ENCODE data around the gene FBXL4.
"Not testable (repeated sequence)": the region's sequence is repeated elsewhere in the genome, so short reads cannot be mapped to it uniquely, and the experiment has no call there.

Gene FBXL4

GRCh38 chr6:98910946-98911345 is 36.8 kb downstream of the FBXL4 start:
- H3K4me2 ChIP-seq (ENCODE audit: low read length, poor library complexity, severe bottlenecking); H2BK12ac ChIP-seq (ENCODE audit: low read length in 2 of 2); H3K23ac ChIP-seq (ENCODE audit: low read length in 2 of 2); H2AFZ ChIP-seq (ENCODE audit: low read depth, low read length); H3K27me3 ChIP-seq (ENCODE audit: control insufficient read depth in 1 of 2, insufficient read depth in 1 of 2, low read length in 2 of 2); H3K9me3 ChIP-seq (ENCODE audit: control insufficient read depth, low read length); DNase-seq; H2BK5ac ChIP-seq (ENCODE audit: low read depth, low read length, poor library complexity, severe bottlenecking); H4K91ac ChIP-seq (ENCODE audit: low read length); H3K27ac ChIP-seq (ENCODE audit: low read length, poor library complexity, severe bottlenecking); H2AK5ac ChIP-seq (ENCODE audit: low read length, severe bottlenecking); H3K36me3 ChIP-seq (ENCODE audit: control insufficient read depth in 1 of 2, insufficient read depth in 2 of 2, low read depth in 1 of 2, low read length in 2 of 2); H3K79me1 ChIP-seq (replicated peaks; ENCODE audit: low read length, poor library complexity, severe bottlenecking); H3K18ac ChIP-seq (ENCODE audit: low read depth in 1 of 2, low read length in 2 of 2); H3K9ac ChIP-seq (ENCODE audit: low read length); H4K8ac ChIP-seq (ENCODE audit: low read length); H3K4me1 ChIP-seq (ENCODE audit: control insufficient read depth, insufficient read depth, low read depth, low read length); H3K4ac ChIP-seq (ENCODE audit: low read depth in 1 of 2, low read length in 2 of 2); H2BK15ac ChIP-seq (ENCODE audit: low read depth, poor library complexity, severe bottlenecking); H2BK120ac ChIP-seq (ENCODE audit: low read depth, low read length); H3K4me3 ChIP-seq (ENCODE audit: insufficient read depth in 1 of 2, low read depth in 1 of 2, low read length in 2 of 2); H3K14ac ChIP-seq (ENCODE audit: low read length in 2 of 2): not testable (repeated sequence)
- WGBS = 92% methylated on average over 13 of the region's 13 CpGs

- Histone ChIP-seq H3K4ac (ENCODE audit: low read depth in 1 of 2, low read length in 2 of 2) (no peak overlapping the region), H3K14ac (ENCODE audit: low read length in 2 of 2) (no peak overlapping the region), H2AFZ (ENCODE audit: low read depth, low read length) (no peak overlapping the region), H3K27ac (ENCODE audit: low read length, poor library complexity, severe bottlenecking) (no peak overlapping the region), H2AK5ac (ENCODE audit: low read length, severe bottlenecking) (no peak overlapping the region), H4K8ac (ENCODE audit: low read length) (no peak overlapping the region), H4K91ac (ENCODE audit: low read length) (no peak overlapping the region), H3K79me1 (replicated peaks; ENCODE audit: low read length, poor library complexity, severe bottlenecking) (peaks cover 7% of the 10 kb centered on the region), H2BK120ac (ENCODE audit: low read depth, low read length) (no peak overlapping the region), H3K18ac (ENCODE audit: low read depth in 1 of 2, low read length in 2 of 2) (no peak overlapping the region), H3K9me3 (ENCODE audit: control insufficient read depth, low read length) (no peaks in the 10 kb centered on the region), H3K4me2 (ENCODE audit: low read length, poor library complexity, severe bottlenecking) (no peak overlapping the region), H2BK12ac (ENCODE audit: low read length in 2 of 2) (no peak overlapping the region), H3K4me1 (ENCODE audit: control insufficient read depth, insufficient read depth, low read depth, low read length) (no peaks in the 10 kb centered on the region), H3K27me3 (ENCODE audit: control insufficient read depth in 1 of 2, insufficient read depth in 1 of 2, low read length in 2 of 2) (no peaks in the 10 kb centered on the region), H2BK5ac (ENCODE audit: low read depth, low read length, poor library complexity, severe bottlenecking) (no peak overlapping the region), H3K9ac (ENCODE audit: low read length) (no peak overlapping the region), H3K36me3 (ENCODE audit: control insufficient read depth in 1 of 2, insufficient read depth in 2 of 2, low read depth in 1 of 2, low read length in 2 of 2) (peaks cover 3 to 22% of the 10 kb centered on the region in 2 experiments), H3K4me3 (ENCODE audit: insufficient read depth in 1 of 2, low read depth in 1 of 2, low read length in 2 of 2) (no peak overlapping the region), H3K23ac (ENCODE audit: low read length in 2 of 2) (no peak overlapping the region), H2BK15ac (ENCODE audit: low read depth, poor library complexity, severe bottlenecking) (no peak overlapping the region)
- DNase-seq = no peak
- 94% methylated on average over 1 of the region's 1 CpG for WGBS
Measured at GRCh38 chr6:98909236-98909635, 38.5 kb downstream of the FBXL4 start.

DNA sequence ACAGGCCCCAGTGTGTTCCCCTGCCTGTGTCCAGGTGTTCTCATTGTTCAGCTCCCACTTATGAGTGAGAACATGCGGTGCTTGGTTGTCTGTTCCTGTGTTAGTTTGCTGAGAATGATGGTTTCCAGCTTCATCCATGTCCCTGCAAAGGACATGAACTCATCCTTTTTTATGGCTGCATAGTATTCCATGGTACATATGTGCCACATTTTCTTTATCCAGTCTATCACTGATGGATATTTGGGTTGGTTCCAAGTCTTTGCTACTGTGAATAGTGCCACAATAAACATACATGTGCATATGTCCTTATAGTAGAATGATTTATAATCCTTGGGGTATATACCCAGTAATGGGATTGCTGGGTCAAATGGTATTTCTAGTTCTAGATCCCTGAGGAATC is 41.4 kb downstream of the FBXL4 start:
- not testable (repeated sequence) for H2BK5ac ChIP-seq (ENCODE audit: low read depth, low read length, poor library complexity, severe bottlenecking); H3K23ac ChIP-seq (ENCODE audit: low read length in 2 of 2); H2BK12ac ChIP-seq (ENCODE audit: low read length in 2 of 2); DNase-seq; H3K4me3 ChIP-seq (ENCODE audit: insufficient read depth in 1 of 2, low read depth in 1 of 2, low read length in 2 of 2); H3K4me2 ChIP-seq (ENCODE audit: low read length, poor library complexity, severe bottlenecking); H3K4me1 ChIP-seq (ENCODE audit: control insufficient read depth, insufficient read depth, low read depth, low read length); H2AK5ac ChIP-seq (ENCODE audit: low read length, severe bottlenecking); H3K27ac ChIP-seq (ENCODE audit: low read length, poor library complexity, severe bottlenecking); H3K18ac ChIP-seq (ENCODE audit: low read depth in 1 of 2, low read length in 2 of 2); H3K4ac ChIP-seq (ENCODE audit: low read depth in 1 of 2, low read length in 2 of 2); H4K8ac ChIP-seq (ENCODE audit: low read length); H2BK120ac ChIP-seq (ENCODE audit: low read depth, low read length); H3K9ac ChIP-seq (ENCODE audit: low read length); H3K79me1 ChIP-seq (replicated peaks; ENCODE audit: low read length, poor library complexity, severe bottlenecking); H3K14ac ChIP-seq (ENCODE audit: low read length in 2 of 2); H4K91ac ChIP-seq (ENCODE audit: low read length); H3K27me3 ChIP-seq (ENCODE audit: control insufficient read depth in 1 of 2, insufficient read depth in 1 of 2, low read length in 2 of 2); H3K9me3 ChIP-seq (ENCODE audit: control insufficient read depth, low read length); H2BK15ac ChIP-seq (ENCODE audit: low read depth, poor library complexity, severe bottlenecking); H2AFZ ChIP-seq (ENCODE audit: low read depth, low read length)
- WGBS = no CpG with 5 or more reads among the region's 1 CpG
- H3K36me3 ChIP-seq (ENCODE audit: control insufficient read depth in 1 of 2, insufficient read depth in 2 of 2, low read depth in 1 of 2, low read length in 2 of 2) = peaks cover 3 to 44% of the 10 kb centered on the region in 2 experiments

DNA sequence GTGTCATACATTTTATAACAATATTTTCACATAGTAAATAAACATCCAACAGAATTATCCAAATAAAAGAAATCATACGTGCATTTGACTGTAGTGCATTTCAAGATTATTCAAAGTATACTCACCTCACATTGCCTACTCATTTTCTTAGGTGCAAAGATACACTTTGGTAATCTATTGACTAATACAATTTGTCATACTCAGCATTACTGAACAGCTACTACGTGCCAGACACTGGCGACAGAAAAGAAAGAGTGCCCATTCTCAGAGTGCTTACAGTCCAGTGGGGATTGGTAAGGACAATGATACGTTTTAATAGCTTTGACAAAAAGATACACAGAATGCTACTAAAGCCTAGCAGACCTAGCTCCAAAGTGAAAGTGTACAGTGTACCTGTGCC is 42.0 kb downstream of the FBXL4 start:
- Histone ChIP-seq H3K9me3 (ENCODE audit: control insufficient read depth, low read length) (no peaks in the 10 kb centered on the region), H2AFZ (ENCODE audit: low read depth, low read length) (no peak overlapping the region), H3K27me3 (ENCODE audit: control insufficient read depth in 1 of 2, insufficient read depth in 1 of 2, low read length in 2 of 2) (no peaks in the 10 kb centered on the region), H3K79me1 (replicated peaks; ENCODE audit: low read length, poor library complexity, severe bottlenecking) (peaks cover 9% of the 10 kb centered on the region), H3K27ac (ENCODE audit: low read length, poor library complexity, severe bottlenecking) (no peak overlapping the region), H2AK5ac (ENCODE audit: low read length, severe bottlenecking) (no peak overlapping the region), H3K4me3 (ENCODE audit: insufficient read depth in 1 of 2, low read depth in 1 of 2, low read length in 2 of 2) (no peak overlapping the region), H3K4me2 (ENCODE audit: low read length, poor library complexity, severe bottlenecking) (no peak overlapping the region), H2BK120ac (ENCODE audit: low read depth, low read length) (no peak overlapping the region), H2BK12ac (ENCODE audit: low read length in 2 of 2) (no peak overlapping the region), H3K4me1 (ENCODE audit: control insufficient read depth, insufficient read depth, low read depth, low read length) (no peaks in the 10 kb centered on the region), H2BK15ac (ENCODE audit: low read depth, poor library complexity, severe bottlenecking) (no peak overlapping the region), H3K23ac (ENCODE audit: low read length in 2 of 2) (no peak overlapping the region), H2BK5ac (ENCODE audit: low read depth, low read length, poor library complexity, severe bottlenecking) (no peak overlapping the region), H4K91ac (ENCODE audit: low read length) (no peak overlapping the region), H3K36me3 (ENCODE audit: control insufficient read depth in 1 of 2, insufficient read depth in 2 of 2, low read depth in 1 of 2, low read length in 2 of 2) (peaks cover 5 to 50% of the 10 kb centered on the region in 2 experiments), H3K9ac (ENCODE audit: low read length) (no peak overlapping the region), H4K8ac (ENCODE audit: low read length) (no peak overlapping the region), H3K14ac (ENCODE audit: low read length in 2 of 2) (no peak overlapping the region), H3K18ac (ENCODE audit: low read depth in 1 of 2, low read length in 2 of 2) (no peak overlapping the region), H3K4ac (ENCODE audit: low read depth in 1 of 2, low read length in 2 of 2) (no peak overlapping the region)
- WGBS = 94% methylated on average over 3 of the region's 4 CpGs
- no peak for DNase-seq
